CD4-positive, alpha-beta T cell (primary cell): Measurements from ENCODE around the gene GLRX3. TPM values are rescaled to one million over a fixed set of nuclear protein-coding genes. Genes with fewer than 3 reads are reported as not detected.

ENCODE experiments used
- ATAC-seq: fragments of 200-7000 bp; cut with Tn5 transposase; one replicate; pipeline ENCODE4 v1.10.0; 2022; ENCODE audit warnings: mild to moderate bottlenecking; ENCODE audit not compliant: poor library complexity
- CTCF ChIA-PET: fragments of 350-600 bp; sonication (Branson Sonifier 250); formaldehyde crosslinking; loops from one replicate; lab custom pipeline; 2021; ENCODE audit warnings: antibody characterized with exemption, inconsistent platforms; lab: Charles Lee
- POLR2A ChIA-PET: fragments of 350-600 bp; sonication (Branson Sonifier 250); formaldehyde crosslinking; loops from one replicate; lab custom pipeline; 2021; ENCODE audit warnings: antibody characterized with exemption, inconsistent platforms; lab: Charles Lee
- DNase-seq, 14 experiments: peaks; one replicate each; pipeline ENCODE4 v3.0.0-alpha.2; 2013 to 2020; ENCODE audit warnings: mixed read lengths in 2 of 14
- H3K27ac ChIP-seq, 2 donors: one replicate each; pipeline versions ENCODE4 v1.5.1 to v1.7.0; 2013; ENCODE audit warnings: low read length in 2 of 2, low read depth in 1 of 2, mild to moderate bottlenecking in 1 of 2
- H3K27me3 ChIP-seq, 2 experiments: 1 replicate in 1 of 2; 2 replicates in 1 of 2; pipeline versions ENCODE4 v1.6.1 to v1.7.0; 2013; ENCODE audit warnings: low read length in 2 of 2, control low read depth in 1 of 2, mild to moderate bottlenecking in 1 of 2, moderate library complexity in 1 of 2; ENCODE audit not compliant: insufficient read depth in 2 of 2, control insufficient read depth in 1 of 2
- H3K36me3 ChIP-seq: one replicate; pipeline ENCODE4 v1.6.1; 2013; ENCODE audit warnings: low read length, control low read depth; ENCODE audit not compliant: insufficient read depth
- H3K4me1 ChIP-seq: one replicate; pipeline ENCODE4 v1.6.1; 2013; ENCODE audit warnings: low read length, control low read depth; ENCODE audit not compliant: insufficient read depth
- H3K4me3 ChIP-seq: one replicate; pipeline ENCODE4 v1.5.1; 2013; ENCODE audit warnings: mild to moderate bottlenecking, low read length, moderate library complexity
- H3K9me3 ChIP-seq, 2 experiments: 1 replicate in 1 of 2; 2 replicates in 1 of 2; pipeline versions ENCODE4 v1.6.1 to v1.7.0; 2013; ENCODE audit warnings: low read length in 2 of 2, mild to moderate bottlenecking in 2 of 2, control low read depth in 1 of 2, moderate library complexity in 1 of 2; ENCODE audit not compliant: control insufficient read depth in 1 of 2, insufficient read depth in 1 of 2
- H3K27ac Mint-ChIP-seq: one replicate; pipeline ENCODE4 v1.8.0; 2020; ENCODE audit warnings: mixed read lengths
- H3K27me3 Mint-ChIP-seq: one replicate; pipeline ENCODE4 v1.8.0; 2021; ENCODE audit warnings: mixed read lengths
- H3K36me3 Mint-ChIP-seq: one replicate; pipeline ENCODE4 v1.8.0; 2021; ENCODE audit warnings: low read depth, mixed read lengths
- H3K4me1 Mint-ChIP-seq: one replicate; pipeline ENCODE4 v1.8.0; 2021; ENCODE audit warnings: low read depth, mixed read lengths
- H3K4me3 Mint-ChIP-seq: one replicate; pipeline ENCODE4 v1.8.0; 2020; ENCODE audit warnings: mild to moderate bottlenecking, mixed read lengths
- H3K9me3 Mint-ChIP-seq: one replicate; pipeline ENCODE4 v1.8.0; 2020; ENCODE audit warnings: mixed read lengths
- intact Hi-C, 2 experiments: fragments of 100-400 bp; cut with DNase I in 1 of 2; cut with micrococcal nuclease in 1 of 2; formaldehyde crosslinking; loops; one replicate each; pipeline versions ENCODE4 v1.15.1 to v1.9.0; 2023 to 2025; cut with DNase I, micrococcal nuclease
- total RNA-seq, 174 experiments: library from RNA in 2 of 174; stranded (reverse) in 2 of 174; gene quantifications; one replicate each; pipeline ENCODE4 v1.2.3 and lab custom pipeline; 2021 to 2026
- TF ChIP-seq, protein P1 (sequence below): fragments of 200-600 bp; IDR thresholded peaks from one replicate; pipeline ENCODE4 v1.8.0; 2022; ENCODE audit warnings: antibody characterized with exemption, mild to moderate bottlenecking

GLRX3 gene
- total RNA-seq, 2 experiments from 2014 or later = 25.4 to 29.7 TPM

DNA sequence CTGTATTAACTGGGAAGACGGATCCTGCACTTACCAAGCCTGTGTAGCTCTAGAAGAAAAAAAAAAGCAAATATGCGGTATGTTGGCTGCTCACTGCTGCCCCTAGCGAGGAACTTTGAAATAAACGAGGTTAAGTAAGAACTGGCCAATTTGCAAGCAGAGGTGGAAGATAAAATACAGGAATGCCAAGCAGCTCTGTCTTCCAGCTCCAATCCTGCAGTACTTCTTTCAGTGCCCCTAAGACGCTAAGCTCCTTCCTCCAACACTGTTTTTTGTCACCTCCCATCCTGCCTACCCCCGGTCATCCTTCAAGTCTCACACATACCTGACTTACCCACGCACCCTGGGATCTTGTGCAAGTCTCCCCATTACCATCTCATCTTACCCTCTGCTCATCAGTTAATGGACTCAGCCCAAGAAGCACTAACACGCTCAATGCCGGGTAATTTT lies 26.4 kb upstream of the GLRX3 start:
- DNase-seq (peak; percentile 48 to 91 (median 66)), ATAC-seq (no peak)
- Mint-ChIP-seq H3K36me3 (peaks cover 27% of the 10 kb centered on the region), H3K9me3 (no peaks in the 10 kb centered on the region), H3K27me3 (no peaks in the 10 kb centered on the region), H3K4me1 (peaks cover 66% of the 10 kb centered on the region), H3K27ac (peak overlapping the region; percentile 96), H3K4me3 (peak overlapping the region; percentile 99)
- peaks cover 3% of the 10 kb centered on the region for H3K36me3 ChIP-seq
- H3K4me1 ChIP-seq = peaks cover 36% of the 10 kb centered on the region
- CTCF ChIA-PET = interaction anchor here (0.6 to 3.2 kb wide), 13 partner anchors 18 to 221 kb away, joined by 3 to 30 read pairs (median 4); partner anchors contain the start of gene GLRX3
- peak overlapping the region; percentile 90 to 91 for H3K27ac ChIP-seq
- no peaks in the 10 kb centered on the region for H3K9me3 ChIP-seq
- TF ChIP-seq, protein P1, sequence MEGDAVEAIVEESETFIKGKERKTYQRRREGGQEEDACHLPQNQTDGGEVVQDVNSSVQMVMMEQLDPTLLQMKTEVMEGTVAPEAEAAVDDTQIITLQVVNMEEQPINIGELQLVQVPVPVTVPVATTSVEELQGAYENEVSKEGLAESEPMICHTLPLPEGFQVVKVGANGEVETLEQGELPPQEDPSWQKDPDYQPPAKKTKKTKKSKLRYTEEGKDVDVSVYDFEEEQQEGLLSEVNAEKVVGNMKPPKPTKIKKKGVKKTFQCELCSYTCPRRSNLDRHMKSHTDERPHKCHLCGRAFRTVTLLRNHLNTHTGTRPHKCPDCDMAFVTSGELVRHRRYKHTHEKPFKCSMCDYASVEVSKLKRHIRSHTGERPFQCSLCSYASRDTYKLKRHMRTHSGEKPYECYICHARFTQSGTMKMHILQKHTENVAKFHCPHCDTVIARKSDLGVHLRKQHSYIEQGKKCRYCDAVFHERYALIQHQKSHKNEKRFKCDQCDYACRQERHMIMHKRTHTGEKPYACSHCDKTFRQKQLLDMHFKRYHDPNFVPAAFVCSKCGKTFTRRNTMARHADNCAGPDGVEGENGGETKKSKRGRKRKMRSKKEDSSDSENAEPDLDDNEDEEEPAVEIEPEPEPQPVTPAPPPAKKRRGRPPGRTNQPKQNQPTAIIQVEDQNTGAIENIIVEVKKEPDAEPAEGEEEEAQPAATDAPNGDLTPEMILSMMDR = peak; percentile 85
- intact Hi-C loops = loop anchor here (1.0 to 10.0 kb wide), 7 partner anchors 26 to 1785 kb away; partner anchors contain the start of genes GLRX3 (in 2 of the 2), EBF3 (in 1 of the 2) and MGMT (in 1 of the 2)
- POLR2A ChIA-PET = interaction anchor here (0.6 to 3.5 kb wide), 17 partner anchors 8 to 1986 kb away, joined by 3 to 212 read pairs (median 7); partner anchors contain the start of genes GLRX3 and MGMT
- no peaks in the 10 kb centered on the region for H3K27me3 ChIP-seq
- H3K4me3 ChIP-seq = peak overlapping the region; percentile 70

DNA sequence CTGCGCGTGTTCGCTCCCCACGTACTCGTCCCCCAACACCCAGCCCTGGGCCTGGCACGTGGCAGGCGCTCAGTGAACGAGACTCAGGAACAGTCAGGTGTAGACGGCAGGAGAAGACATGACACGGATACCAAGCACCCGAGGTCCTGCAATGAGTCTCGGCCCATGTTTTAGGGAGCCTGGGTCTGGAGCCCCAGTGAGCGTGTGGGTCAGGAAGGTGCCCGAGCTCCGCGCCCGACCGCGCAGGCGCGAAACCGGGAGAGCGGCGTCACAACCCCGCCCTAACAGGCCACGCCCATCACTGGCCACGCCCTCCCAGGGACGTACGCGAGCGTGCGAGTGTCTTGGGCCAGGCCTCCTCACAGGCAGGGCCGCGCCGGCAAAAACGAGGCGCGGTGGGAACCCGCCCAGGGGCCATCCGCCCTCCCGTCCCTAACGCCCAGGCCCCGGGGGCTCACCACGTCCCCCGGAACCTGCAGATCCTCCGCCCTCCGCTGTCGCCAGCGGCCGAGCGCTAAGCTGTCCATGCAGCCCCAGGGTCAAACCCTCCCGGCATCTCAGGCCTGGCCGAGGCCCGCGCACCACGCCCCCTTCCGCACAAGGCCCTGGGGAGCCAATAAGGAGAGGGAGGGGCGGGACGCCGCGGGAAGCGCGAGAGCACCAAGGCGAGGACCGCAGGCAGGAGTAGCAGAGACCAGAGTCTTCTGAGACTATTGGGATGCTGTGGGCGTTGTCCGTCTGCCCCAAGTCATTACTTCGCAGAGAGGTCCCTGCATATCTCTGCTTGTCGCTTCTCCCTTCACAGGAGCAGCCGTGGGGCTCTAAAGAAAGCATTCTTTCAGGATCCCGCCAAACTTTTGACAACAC lies 25.7 kb upstream of the GLRX3 start, which contains the start of gene C10orf143:
Gene C10orf143 (minus strand): TSS at position 585 of the 867 bp plus-strand sequence. CDS start 58 bp downstream, at position 527.
- Mint-ChIP-seq H3K36me3 (peaks cover 27% of the 10 kb centered on the region), H3K27ac (peak within 1 kb of the TSS; percentile 96), H3K9me3 (no peaks in the 10 kb centered on the region), H3K4me1 (peaks cover 66% of the 10 kb centered on the region), H3K27me3 (no peaks in the 10 kb centered on the region), H3K4me3 (peak within 1 kb of the TSS; percentile 99)
- H3K4me3 ChIP-seq = peak within 1 kb of the TSS; percentile 70
- peaks cover 36% of the 10 kb centered on the region for H3K4me1 ChIP-seq
- peaks cover 3% of the 10 kb centered on the region for H3K36me3 ChIP-seq
- peak within 1 kb of the TSS; percentile 90 to 91 for H3K27ac ChIP-seq
- H3K27me3 ChIP-seq = no peaks in the 10 kb centered on the region
- intact Hi-C loops = loop anchor here (1.0 to 10.0 kb wide), 5 partner anchors 26 to 1073 kb away; partner anchors contain the start of genes GLRX3 (in 2 of the 2) and MGMT (in 2 of the 2)
- POLR2A ChIA-PET = interaction anchor here (0.6 to 3.5 kb wide), 20 partner anchors 9 to 1986 kb away, joined by 3 to 212 read pairs (median 6); partner anchors contain the start of genes GLRX3 and MGMT
- TF ChIP-seq, protein P1 = no peak
- CTCF ChIA-PET = interaction anchor here (1.0 to 3.2 kb wide), 14 partner anchors 17 to 1898 kb away, joined by 3 to 30 read pairs (median 3); partner anchors contain the start of gene GLRX3
- ATAC-seq (peak; percentile 76), DNase-seq (peak; percentile 96 to 100 (median 98))
- H3K9me3 ChIP-seq = no peaks in the 10 kb centered on the region
